22Rv1 (cell line): Measurements from ENCODE around the gene GGA1.

ENCODE experiments used
- ZFX ChIP-seq: fragments of 450-650 bp; IDR thresholded peaks from 2 replicates; pipeline ENCODE4 v1.6.1; 2017; ENCODE audit warnings: antibody characterized with exemption, borderline replicate concordance
- TF ChIP-seq, protein P1 (sequence below): fragments of 450-650 bp; IDR thresholded peaks from 2 replicates; pipeline ENCODE4 v1.5.1; 2017; ENCODE audit warnings: mild to moderate bottlenecking

DNA sequence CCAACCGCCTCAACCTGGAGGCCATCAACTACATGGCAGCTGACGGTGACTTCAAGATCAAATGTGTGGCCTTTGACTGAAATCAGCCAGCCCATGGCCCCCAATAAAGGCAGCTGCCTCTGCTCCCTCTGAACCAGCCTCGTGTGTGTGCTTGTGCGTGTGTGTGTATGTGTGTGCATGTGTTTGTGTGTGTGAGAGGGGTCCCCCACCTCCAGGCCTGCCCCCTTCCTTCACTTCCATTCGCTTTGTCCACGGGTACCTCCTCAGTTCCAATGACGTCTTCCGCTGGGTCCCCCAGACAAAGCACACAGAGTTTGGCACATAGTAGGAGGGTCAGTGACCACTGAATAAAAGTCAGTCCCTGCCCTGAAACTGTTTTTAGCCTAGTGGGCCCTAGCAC lies 71.0 kb downstream of the GGA1 start:
- TF ChIP-seq, protein P1, sequence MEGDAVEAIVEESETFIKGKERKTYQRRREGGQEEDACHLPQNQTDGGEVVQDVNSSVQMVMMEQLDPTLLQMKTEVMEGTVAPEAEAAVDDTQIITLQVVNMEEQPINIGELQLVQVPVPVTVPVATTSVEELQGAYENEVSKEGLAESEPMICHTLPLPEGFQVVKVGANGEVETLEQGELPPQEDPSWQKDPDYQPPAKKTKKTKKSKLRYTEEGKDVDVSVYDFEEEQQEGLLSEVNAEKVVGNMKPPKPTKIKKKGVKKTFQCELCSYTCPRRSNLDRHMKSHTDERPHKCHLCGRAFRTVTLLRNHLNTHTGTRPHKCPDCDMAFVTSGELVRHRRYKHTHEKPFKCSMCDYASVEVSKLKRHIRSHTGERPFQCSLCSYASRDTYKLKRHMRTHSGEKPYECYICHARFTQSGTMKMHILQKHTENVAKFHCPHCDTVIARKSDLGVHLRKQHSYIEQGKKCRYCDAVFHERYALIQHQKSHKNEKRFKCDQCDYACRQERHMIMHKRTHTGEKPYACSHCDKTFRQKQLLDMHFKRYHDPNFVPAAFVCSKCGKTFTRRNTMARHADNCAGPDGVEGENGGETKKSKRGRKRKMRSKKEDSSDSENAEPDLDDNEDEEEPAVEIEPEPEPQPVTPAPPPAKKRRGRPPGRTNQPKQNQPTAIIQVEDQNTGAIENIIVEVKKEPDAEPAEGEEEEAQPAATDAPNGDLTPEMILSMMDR: no peak
- TF ChIP-seq ZFX: no peak
